Measurements from ENCODE around the gene TTLL10. TPM values are rescaled to one million over a fixed set of nuclear protein-coding genes. Genes with fewer than 3 reads are reported as not detected.

The TTLL10 gene
- total and polyA plus RNA-seq, 2 of the 4 experiments (the other 2 are of a cell fraction), result not detected

DNA sequence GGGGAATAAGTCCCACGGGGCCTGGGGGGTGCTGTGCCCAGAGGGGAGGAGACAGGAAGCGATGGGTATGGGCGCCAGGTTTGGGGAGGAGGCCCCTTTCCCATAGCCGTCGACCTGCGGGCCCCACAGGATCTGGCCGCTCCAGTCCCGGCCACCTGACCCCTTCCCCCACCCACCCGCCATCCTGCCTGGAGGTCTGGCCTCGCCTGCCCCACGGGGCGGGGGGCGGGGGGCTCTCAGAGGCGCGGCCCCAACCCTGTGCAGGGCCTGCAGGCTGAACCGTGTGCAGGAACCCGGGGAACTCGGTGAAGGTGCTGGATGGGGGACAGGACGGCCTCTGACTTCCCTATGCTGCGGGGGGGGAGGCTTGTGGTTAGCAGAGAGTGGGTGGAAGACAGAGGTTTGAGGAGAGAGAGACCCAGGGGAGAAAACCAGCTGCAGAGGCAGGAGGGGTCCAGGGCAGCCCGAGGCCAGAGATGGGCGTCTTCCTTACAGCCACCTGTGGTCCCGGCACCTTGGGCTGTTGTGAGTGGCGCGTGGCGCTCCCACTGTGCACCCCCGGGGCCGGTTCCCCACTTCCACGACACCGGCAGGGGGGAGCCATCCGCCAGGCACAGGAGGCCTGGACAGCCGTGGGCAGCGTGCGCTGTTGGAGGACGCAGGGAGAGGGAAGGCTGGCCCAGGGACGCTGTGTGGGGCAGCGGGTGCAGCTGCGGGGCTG is 35.2 kb downstream of the TTLL10 start (continued):
- no peak for TF ChIP-seq RCOR1 (IDR thresholded peaks at IDR 0.05; ENCODE audit: insufficient replicate concordance, low read length)

DNA sequence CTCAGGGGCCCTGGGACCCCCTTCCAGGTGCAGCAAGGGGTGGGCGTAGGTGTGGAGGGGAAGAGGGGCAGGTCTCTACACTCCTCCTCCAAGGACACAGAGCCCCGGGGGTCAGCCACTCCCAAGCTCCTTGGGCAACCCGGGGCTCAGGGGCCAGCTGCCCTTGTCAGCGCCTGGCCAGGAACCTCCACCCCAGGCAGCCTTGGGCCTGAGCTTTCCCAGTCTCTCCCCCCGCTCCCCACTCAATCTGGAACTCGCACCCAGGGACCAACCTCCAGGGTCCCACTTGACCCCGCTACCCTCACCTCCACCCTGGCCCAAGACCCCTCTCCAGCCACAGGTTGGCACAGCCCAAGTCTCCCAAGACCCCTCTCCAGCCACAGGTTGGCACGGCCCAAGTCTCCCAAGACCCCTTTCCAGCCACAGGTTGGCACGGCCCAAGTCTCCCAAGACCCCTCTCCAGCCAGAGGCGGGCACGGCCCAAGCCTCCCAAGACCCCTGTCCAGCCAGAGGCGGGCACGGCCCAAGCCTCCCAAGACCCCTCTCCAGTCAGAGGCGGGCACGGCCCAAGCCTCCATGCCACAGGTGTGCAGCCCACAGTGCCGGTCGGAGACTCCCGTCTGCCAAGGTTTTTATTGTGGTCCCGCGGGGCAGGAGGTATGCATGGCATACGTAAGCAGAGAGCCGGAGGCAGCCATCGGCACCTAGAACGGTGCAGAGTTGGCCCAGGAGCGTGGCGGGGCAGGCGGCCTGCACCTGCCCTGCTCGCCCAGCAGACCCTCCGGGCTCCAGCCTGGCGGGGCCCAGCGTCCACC is 37.3 kb downstream of the TTLL10 start:
- Histone ChIP-seq H4K91ac (ENCODE audit: insufficient read depth, low read depth, low read length) (no peak overlapping the region), H3K4me2 (ENCODE audit: low read depth, low read length) (no peak overlapping the region), H3K4ac (ENCODE audit: low read depth, low read length) (no peak overlapping the region), H2AK5ac (ENCODE audit: low read depth, low read length) (peak overlapping the region; percentile 28; the same call in 1 of the 2 replicates), H3K27me3 (ENCODE audit: control insufficient read depth, insufficient read depth, low read length) (no peaks in the 10 kb centered on the region; the same call in 1 of the 2 replicates), H2BK5ac (ENCODE audit: low read depth, low read length, poor library complexity, severe bottlenecking) (no peak overlapping the region), H2AFZ (replicated peaks; ENCODE audit: low read length, poor library complexity) (no peak overlapping the region), H2BK20ac (ENCODE audit: low read depth, low read length) (no peak overlapping the region), H3K18ac (ENCODE audit: low read depth, low read length) (no peak overlapping the region), H3K4me3 (ENCODE audit: insufficient read depth, low read depth, low read length) (no peak overlapping the region), H3K9me1 (ENCODE audit: insufficient read depth, low read length) (no peaks in the 10 kb centered on the region), H3K36me3 (ENCODE audit: control insufficient read depth, insufficient read depth, low read length) (peaks cover 4% of the 10 kb centered on the region; the same call in 1 of the 2 replicates), H3K79me1 (ENCODE audit: low read depth in 1 of 2, low read length in 2 of 2) (no peaks in the 10 kb centered on the region), H4K8ac (ENCODE audit: low read depth in 2 of 2, low read length in 2 of 2) (no peak overlapping the region), H4K5ac (ENCODE audit: low read depth, low read length) (no peak overlapping the region), H3K23ac (ENCODE audit: low read depth, low read length) (no peak overlapping the region), H3K9me3 (ENCODE audit: control insufficient read depth, insufficient read depth, low read length) (no peaks in the 10 kb centered on the region), H2AK9ac (replicated peaks; ENCODE audit: low read depth, low read length, poor library complexity) (no peak overlapping the region), H3K56ac (ENCODE audit: extremely low read depth, insufficient read depth, low read length) (no peak overlapping the region), H4K20me1 (ENCODE audit: insufficient read depth, low read length) (peaks cover 8% of the 10 kb centered on the region), H3K14ac (replicated peaks; ENCODE audit: low read depth, low read length) (no peak overlapping the region), H2BK120ac (ENCODE audit: low read depth, low read length) (no peak overlapping the region), H3K27ac (ENCODE audit: insufficient read depth, low read length) (no peak overlapping the region), H3K4me1 (ENCODE audit: control insufficient read depth, insufficient read depth, low read length) (peaks cover 12% of the 10 kb centered on the region), H3K9ac (ENCODE audit: low read depth, low read length) (no peak overlapping the region), H2BK15ac (ENCODE audit: low read depth, low read length) (no peak overlapping the region)
- 96% methylated on average over 13 of the region's 31 CpGs; no CpG with 5 or more reads in 1 of the 2 experiments for WGBS, 2 experiments (ENCODE audit: extremely low coverage in 2 of 2, insufficient read length in 1 of 2)
- DNase-seq (no peak), ATAC-seq (ENCODE audit: low read depth) (no peak)
- ChIA-PET CTCF (no interaction called here), POLR2A (ENCODE audit: unreplicated experiment) (no interaction called here)
- intact Hi-C loops (cut with micrococcal nuclease) (no loop called here), in situ Hi-C loops (cut with MboI; ENCODE audit: low sequenced_read_pairs) (no loop called here), dilution Hi-C loops (cut with HindIII; ENCODE audit: low sequenced_read_pairs, unreplicated experiment) (no loop called here)
- BruUV-seq (replicated peaks), result no TSS peak
- TF ChIP-seq CHD1 (IDR thresholded peaks at IDR 0.05; ENCODE audit: low read depth, low read length) (no peak), NFE2L2 (IDR thresholded peaks at IDR 0.05; ENCODE audit: low read depth, low read length) (no peak), POLR2A (IDR thresholded peaks at IDR 0.05; ENCODE audit: low read depth, low read length) (no peak), BHLHE40 (IDR thresholded peaks at IDR 0.05; ENCODE audit: low read depth, low read length) (no peak), MAFK (IDR thresholded peaks at IDR 0.05; ENCODE audit: low read depth, low read length) (no peak), FOS (IDR thresholded peaks at IDR 0.05; ENCODE audit: low read depth, low read length) (no peak), MXI1 (IDR thresholded peaks at IDR 0.05; ENCODE audit: borderline replicate concordance, low read depth, low read length) (no peak), CEBPB (IDR thresholded peaks at IDR 0.05; ENCODE audit: low read depth, low read length) (no peak), RFX5 (IDR thresholded peaks at IDR 0.05; ENCODE audit: low read depth, low read length) (no peak)
- TF ChIP-seq, protein P1, sequence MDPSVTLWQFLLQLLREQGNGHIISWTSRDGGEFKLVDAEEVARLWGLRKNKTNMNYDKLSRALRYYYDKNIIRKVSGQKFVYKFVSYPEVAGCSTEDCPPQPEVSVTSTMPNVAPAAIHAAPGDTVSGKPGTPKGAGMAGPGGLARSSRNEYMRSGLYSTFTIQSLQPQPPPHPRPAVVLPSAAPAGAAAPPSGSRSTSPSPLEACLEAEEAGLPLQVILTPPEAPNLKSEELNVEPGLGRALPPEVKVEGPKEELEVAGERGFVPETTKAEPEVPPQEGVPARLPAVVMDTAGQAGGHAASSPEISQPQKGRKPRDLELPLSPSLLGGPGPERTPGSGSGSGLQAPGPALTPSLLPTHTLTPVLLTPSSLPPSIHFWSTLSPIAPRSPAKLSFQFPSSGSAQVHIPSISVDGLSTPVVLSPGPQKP (IDR thresholded peaks at IDR 0.05; ENCODE audit: borderline replicate concordance, low read depth, low read length), result no peak
- TF ChIP-seq, protein P2, sequence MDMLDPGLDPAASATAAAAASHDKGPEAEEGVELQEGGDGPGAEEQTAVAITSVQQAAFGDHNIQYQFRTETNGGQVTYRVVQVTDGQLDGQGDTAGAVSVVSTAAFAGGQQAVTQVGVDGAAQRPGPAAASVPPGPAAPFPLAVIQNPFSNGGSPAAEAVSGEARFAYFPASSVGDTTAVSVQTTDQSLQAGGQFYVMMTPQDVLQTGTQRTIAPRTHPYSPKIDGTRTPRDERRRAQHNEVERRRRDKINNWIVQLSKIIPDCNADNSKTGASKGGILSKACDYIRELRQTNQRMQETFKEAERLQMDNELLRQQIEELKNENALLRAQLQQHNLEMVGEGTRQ (IDR thresholded peaks at IDR 0.05; ENCODE audit: low read depth, low read length), result no peak
